ENCODE data around the gene TJP3.

The TJP3 gene

DNA sequence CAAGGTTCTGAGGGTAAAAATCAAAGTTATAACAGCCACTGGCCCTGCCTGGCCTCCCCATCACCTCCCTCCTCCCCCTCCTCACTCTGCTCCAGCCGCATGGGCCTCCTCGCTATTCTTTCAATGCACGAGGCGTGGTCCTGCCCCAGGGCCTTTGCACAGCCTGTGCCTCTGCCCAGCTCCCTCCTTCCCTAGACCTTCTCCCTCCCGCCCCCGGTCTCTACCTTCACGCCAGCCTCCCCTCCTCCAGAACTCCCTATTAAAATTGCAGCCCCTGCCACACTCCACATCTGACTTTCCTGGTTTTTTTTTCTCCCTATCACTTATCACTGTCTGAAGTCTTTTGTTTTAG, 60.5 kb downstream of the TJP3 start:
- H3K4me1 Mint-ChIP-seq (ENCODE audit: low read depth): peaks cover 7% of the 10 kb centered on the region
- H3K36me3 Mint-ChIP-seq: no peaks in the 10 kb centered on the region
- no peaks in the 10 kb centered on the region for H3K27me3 Mint-ChIP-seq
- no peak overlapping the region for H3K27ac Mint-ChIP-seq
- H3K9me3 Mint-ChIP-seq (ENCODE audit: low read depth): no peaks in the 10 kb centered on the region
- H3K4me3 Mint-ChIP-seq: no peak overlapping the region

DNA sequence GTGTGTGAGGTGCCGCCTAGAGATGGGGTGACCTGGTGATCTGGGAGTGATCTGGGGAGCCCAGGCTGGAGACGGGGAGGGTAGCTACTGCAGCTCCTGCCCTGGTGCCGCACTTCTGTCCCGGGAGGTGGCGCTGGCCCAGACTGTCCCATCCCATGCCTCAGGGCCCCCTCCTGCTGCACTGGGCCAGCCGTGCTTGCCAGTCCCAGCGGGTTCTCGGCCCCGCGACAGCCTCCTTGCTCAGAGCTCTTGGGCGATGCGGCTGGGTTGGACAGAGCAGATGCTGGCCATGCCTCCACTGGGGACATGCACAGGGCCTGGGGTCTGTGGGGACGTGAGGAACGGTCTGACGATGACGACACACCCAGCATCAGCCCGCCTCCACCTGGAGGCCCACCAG, 61.3 kb downstream of the TJP3 start:
- Mint-ChIP-seq H3K4me3 (no peak overlapping the region), H3K27me3 (no peaks in the 10 kb centered on the region), H3K4me1 (ENCODE audit: low read depth) (peaks cover 7% of the 10 kb centered on the region), H3K36me3 (no peaks in the 10 kb centered on the region), H3K9me3 (ENCODE audit: low read depth) (no peaks in the 10 kb centered on the region), H3K27ac (no peak overlapping the region)

- Mint-ChIP-seq H3K4me1 (ENCODE audit: low read depth) (peaks cover 7% of the 10 kb centered on the region), H3K9me3 (ENCODE audit: low read depth) (no peaks in the 10 kb centered on the region), H3K36me3 (no peaks in the 10 kb centered on the region), H3K4me3 (no peak overlapping the region), H3K27ac (no peak overlapping the region), H3K27me3 (no peaks in the 10 kb centered on the region)
These were observed 62.2 kb downstream of the TJP3 start for GRCh38 chr19:3770136-3770999.

DNA sequence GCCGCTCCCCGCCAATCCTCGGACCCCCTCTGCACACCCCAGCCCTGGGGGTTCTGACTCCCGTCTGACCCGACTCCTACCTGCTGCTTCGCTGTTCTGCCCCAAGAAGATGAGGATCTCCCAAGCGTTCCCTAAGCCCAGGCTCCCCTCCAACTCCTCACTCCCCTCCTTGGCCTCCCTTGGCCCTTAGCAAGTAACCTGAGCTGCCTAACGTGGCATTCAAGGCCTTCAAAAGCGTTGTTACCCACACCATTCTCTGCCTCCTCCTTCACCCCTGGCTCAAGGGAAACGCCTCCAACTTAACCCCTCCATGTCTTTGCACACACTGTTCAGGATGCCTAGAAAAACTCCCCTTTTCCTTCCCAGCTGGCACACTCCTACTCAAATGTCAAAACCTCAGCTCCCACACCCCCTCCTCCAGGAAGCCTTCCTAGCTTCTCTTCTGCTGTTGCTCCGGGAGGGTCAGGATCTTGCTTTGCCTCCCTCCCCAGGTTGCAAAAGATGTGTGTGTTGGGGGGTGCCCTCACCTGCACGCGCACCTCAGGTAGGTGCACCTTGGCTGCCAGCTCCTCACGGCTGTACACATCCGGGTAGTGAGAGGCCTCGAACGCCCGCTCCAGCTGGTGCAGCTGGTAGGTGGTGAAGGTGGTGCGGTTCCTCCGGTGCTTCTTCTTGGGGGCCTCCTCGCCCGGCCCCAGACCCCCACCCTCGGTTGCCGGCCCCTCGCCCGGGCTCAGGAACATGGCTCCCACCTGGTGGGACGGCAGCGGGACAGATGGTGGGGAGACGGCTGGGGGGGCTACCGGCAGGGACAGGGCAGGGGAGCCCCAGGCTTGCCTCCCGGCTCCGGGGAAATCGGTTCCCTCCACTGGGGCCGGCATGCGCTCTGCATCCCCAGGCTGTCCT, 63.1 kb downstream of the TJP3 start:
- no peaks in the 10 kb centered on the region for H3K9me3 Mint-ChIP-seq (ENCODE audit: low read depth)
- no peaks in the 10 kb centered on the region for H3K27me3 Mint-ChIP-seq
- no peak overlapping the region for H3K4me3 Mint-ChIP-seq
- peaks cover 6% of the 10 kb centered on the region for H3K4me1 Mint-ChIP-seq (ENCODE audit: low read depth)
- H3K36me3 Mint-ChIP-seq: no peaks in the 10 kb centered on the region
- H3K27ac Mint-ChIP-seq: no peak overlapping the region

GRCh38 chr19:3771906-3772455, 63.8 kb downstream of the TJP3 start, which contains the start of gene RAX2:
RAX2 (minus strand) TSS chr19:3772228; CDS start chr19:3771742, 486 bp downstream.
- Mint-ChIP-seq H3K4me1 (ENCODE audit: low read depth) (no peaks in the 10 kb centered on the region), H3K36me3 (no peaks in the 10 kb centered on the region), H3K27me3 (no peaks in the 10 kb centered on the region), H3K27ac (no peak within 1 kb of the TSS), H3K4me3 (no peak within 1 kb of the TSS), H3K9me3 (ENCODE audit: low read depth) (no peaks in the 10 kb centered on the region)

DNA sequence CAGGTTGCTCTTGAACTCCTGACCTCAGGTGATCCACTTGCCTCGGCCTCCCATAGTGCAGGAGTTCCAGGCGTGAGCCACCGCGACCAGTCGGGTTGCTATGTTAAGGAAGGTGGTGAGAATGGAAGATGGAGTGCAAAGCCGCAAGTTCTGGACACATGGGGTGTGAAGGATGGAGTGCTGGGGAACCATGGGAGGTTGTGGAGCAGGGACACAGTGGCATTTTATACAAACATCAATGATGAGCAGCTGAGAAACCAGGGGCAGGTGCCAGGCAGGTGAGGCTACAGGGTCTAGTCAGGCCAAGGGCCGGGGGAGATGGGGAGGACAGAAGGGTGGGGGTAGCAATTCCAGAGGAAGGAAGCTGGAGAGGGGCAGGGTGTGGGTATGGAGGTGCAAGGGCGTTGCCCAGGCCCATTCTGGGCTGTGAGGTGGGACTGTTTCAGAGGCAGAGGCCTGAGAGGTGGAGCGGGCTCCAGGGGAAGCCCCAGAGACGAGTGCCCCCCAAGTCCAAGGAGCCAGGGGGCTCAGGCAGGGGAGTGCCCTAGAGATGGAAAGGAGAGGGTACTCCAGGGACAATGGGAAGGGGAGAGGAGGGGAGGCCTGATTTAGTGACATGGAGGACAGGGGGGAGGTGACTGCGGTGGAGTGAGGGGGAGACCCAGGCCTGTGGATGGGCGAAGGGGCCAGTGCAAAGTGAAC, 65.8 kb downstream of the TJP3 start:
- no peaks in the 10 kb centered on the region for H3K4me1 Mint-ChIP-seq (ENCODE audit: low read depth)
- H3K36me3 Mint-ChIP-seq: no peaks in the 10 kb centered on the region
- H3K27me3 Mint-ChIP-seq: no peaks in the 10 kb centered on the region
- no peak overlapping the region for H3K27ac Mint-ChIP-seq
- no peak overlapping the region for H3K4me3 Mint-ChIP-seq
- H3K9me3 Mint-ChIP-seq (ENCODE audit: low read depth): no peaks in the 10 kb centered on the region

- Mint-ChIP-seq H3K27ac (no peak overlapping the region), H3K9me3 (ENCODE audit: low read depth) (no peaks in the 10 kb centered on the region), H3K4me1 (ENCODE audit: low read depth) (no peaks in the 10 kb centered on the region), H3K4me3 (no peak overlapping the region), H3K36me3 (no peaks in the 10 kb centered on the region), H3K27me3 (no peaks in the 10 kb centered on the region)
These were observed 66.6 kb downstream of the TJP3 start for GRCh38 chr19:3774621-3775373.

GRCh38 chr19:3775374-3775711, 67.2 kb downstream of the TJP3 start:
- no peak overlapping the region for H3K4me3 Mint-ChIP-seq
- H3K27ac Mint-ChIP-seq: no peak overlapping the region
- no peaks in the 10 kb centered on the region for H3K4me1 Mint-ChIP-seq (ENCODE audit: low read depth)
- no peaks in the 10 kb centered on the region for H3K27me3 Mint-ChIP-seq
- H3K9me3 Mint-ChIP-seq (ENCODE audit: low read depth): no peaks in the 10 kb centered on the region
- H3K36me3 Mint-ChIP-seq: no peaks in the 10 kb centered on the region

DNA sequence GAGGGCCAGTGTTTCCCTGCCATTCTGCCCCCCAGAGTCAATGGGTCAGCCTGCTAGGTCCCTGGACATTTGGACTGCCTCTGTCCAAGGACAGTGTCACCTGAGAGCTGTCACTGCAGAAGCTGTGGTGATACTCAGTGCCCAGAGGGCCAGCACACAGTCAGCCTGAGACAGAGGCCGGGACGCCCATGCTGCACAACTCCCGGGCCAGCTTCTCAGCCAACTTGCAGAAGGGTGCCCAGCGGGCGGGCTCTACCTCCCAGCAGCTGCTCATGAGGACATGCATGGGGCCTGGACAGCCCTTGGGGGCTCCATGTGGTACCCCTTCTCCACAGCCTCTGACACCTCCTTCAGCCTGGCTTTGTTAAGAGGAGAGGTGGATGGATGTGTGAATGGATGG, 67.6 kb downstream of the TJP3 start:
- Mint-ChIP-seq H3K27me3 (no peaks in the 10 kb centered on the region), H3K27ac (no peak overlapping the region), H3K4me3 (no peak overlapping the region), H3K4me1 (ENCODE audit: low read depth) (no peaks in the 10 kb centered on the region), H3K36me3 (no peaks in the 10 kb centered on the region), H3K9me3 (ENCODE audit: low read depth) (no peaks in the 10 kb centered on the region)

- Mint-ChIP-seq H3K4me1 (ENCODE audit: low read depth) (no peaks in the 10 kb centered on the region), H3K36me3 (no peaks in the 10 kb centered on the region), H3K4me3 (no peak overlapping the region), H3K9me3 (ENCODE audit: low read depth) (no peaks in the 10 kb centered on the region), H3K27ac (no peak overlapping the region), H3K27me3 (no peaks in the 10 kb centered on the region)
These were observed 68.4 kb downstream of the TJP3 start for GRCh38 chr19:3776479-3777040.

GRCh38 chr19:3778104-3778867, 70.1 kb downstream of the TJP3 start:
- Mint-ChIP-seq H3K4me3 (no peak overlapping the region), H3K36me3 (peaks cover 9% of the 10 kb centered on the region), H3K27ac (no peak overlapping the region), H3K4me1 (ENCODE audit: low read depth) (no peaks in the 10 kb centered on the region), H3K9me3 (ENCODE audit: low read depth) (no peaks in the 10 kb centered on the region), H3K27me3 (no peaks in the 10 kb centered on the region)

GRCh38 chr19:3778899-3779723, 70.9 kb downstream of the TJP3 start:
- Mint-ChIP-seq H3K9me3 (ENCODE audit: low read depth) (no peaks in the 10 kb centered on the region), H3K4me3 (no peak overlapping the region), H3K36me3 (peaks cover 9% of the 10 kb centered on the region), H3K4me1 (ENCODE audit: low read depth) (no peaks in the 10 kb centered on the region), H3K27me3 (no peaks in the 10 kb centered on the region), H3K27ac (no peak overlapping the region)

- Mint-ChIP-seq H3K9me3 (ENCODE audit: low read depth) (no peaks in the 10 kb centered on the region), H3K27me3 (no peaks in the 10 kb centered on the region), H3K36me3 (peaks cover 9% of the 10 kb centered on the region), H3K4me1 (ENCODE audit: low read depth) (peaks cover 6% of the 10 kb centered on the region), H3K27ac (no peak overlapping the region), H3K4me3 (no peak overlapping the region)
These were observed 72.7 kb downstream of the TJP3 start for GRCh38 chr19:3780786-3781304.

Measured in activated naive CD8-positive, alpha-beta T cell (primary cell).